T-helper 2 cell treated with Interferon-gamma antibody and Interleukin-4, amounts not matched to agents 100 ng/mL and 5 ng/mL, for 36 hours (primary cell): ENCODE measurements around the gene LAMTOR1. TPM values are rescaled to one million over a fixed set of nuclear protein-coding genes. Genes with fewer than 3 reads are reported as not detected.

Experiments used
- intact Hi-C: fragments of 100-400 bp; cut with micrococcal nuclease; formaldehyde crosslinking; loops from one replicate; pipeline ENCODE4 v1.15.1; 2023
- total RNA-seq: library from RNA; stranded (reverse); gene quantifications from 2 replicates; pipeline ENCODE4 v1.2.3, GENCODE V29; 2022

Gene LAMTOR1
- total RNA-seq, 1 donor from 2014 or later = 84.5 TPM

GRCh38 chr11:72084076-72084475 lies 19.0 kb downstream of the LAMTOR1 start:
- intact Hi-C loops = loop anchor here (10.0 kb wide), 1 partner anchor 299 kb away; no protein-coding TSS in a partner anchor

- intact Hi-C loops = loop anchor here (10.0 kb wide), 1 partner anchor 299 kb away; no protein-coding TSS in a partner anchor
These were observed 19.7 kb downstream of the LAMTOR1 start for GRCh38 chr11:72083414-72083813.

DNA sequence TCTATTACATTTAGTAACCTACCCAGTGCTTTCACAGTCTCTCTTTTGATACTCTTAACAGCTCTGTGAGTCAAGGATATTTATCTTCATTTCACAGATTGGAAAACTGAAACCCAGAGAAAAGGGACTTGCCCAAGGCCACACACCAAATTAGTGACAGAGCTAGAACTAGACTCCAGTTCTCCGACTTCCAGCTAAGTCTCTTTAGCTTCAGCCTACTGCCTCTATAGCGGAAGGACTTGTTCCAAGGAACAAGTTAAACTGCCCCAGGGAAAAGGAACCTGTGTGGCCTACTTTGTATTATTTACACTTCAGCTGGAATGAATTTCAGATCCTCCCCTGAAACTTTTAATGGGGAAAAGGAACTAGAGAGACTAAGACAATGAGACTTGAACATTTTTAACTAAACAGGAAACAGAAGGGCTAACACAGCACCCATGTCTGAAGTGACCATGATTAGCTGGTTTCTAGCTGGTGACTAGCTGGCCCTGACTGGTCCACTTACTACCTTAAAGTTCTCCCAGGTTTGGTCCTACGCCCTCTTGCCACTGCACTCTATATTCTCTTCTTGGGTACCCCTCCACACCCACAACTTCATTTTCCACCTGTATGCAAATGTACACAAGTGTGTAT lies 21.2 kb downstream of the LAMTOR1 start:
- intact Hi-C loops = loop anchor here (2.0 to 10.0 kb wide), 2 partner anchors 141 to 297 kb away; no protein-coding TSS in a partner anchor

DNA sequence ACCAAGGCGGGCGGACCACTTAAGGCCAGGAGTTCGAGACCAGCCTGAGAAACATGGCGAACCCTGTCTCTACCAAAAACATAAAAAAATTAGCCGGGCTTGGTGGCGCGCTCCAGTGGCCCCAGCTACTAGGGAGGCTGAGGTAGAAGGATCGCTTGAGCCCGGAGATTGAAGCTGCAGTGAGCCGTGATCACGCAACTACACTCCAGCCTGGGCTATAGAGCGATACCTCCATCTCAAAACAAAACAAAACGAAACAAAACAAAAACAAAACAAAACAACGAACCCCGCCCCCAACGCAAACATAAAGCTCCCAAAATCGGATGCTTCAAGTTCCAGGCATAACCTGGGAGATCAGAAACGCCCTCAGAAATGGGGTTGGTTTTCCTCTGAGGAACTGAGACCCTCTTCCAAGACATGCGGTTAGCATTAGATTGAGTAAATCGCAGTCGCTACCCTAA lies 21.9 kb downstream of the LAMTOR1 start:
- intact Hi-C loops = loop anchor here (2.0 to 10.0 kb wide), 2 partner anchors 142 to 296 kb away; no protein-coding TSS in a partner anchor

- intact Hi-C loops = loop anchor here (1.0 to 10.0 kb wide), 7 partner anchors 23 to 354 kb away; partner anchors contain the start of genes ANAPC15, CLPB, LAMTOR1 and XNDC1N
These were observed 22.5 kb downstream of the LAMTOR1 start, which contains the start of the genes LRRC51 and NUMA1 for GRCh38 chr11:72080326-72081183. LRRC51 (plus strand) TSS chr11:72080850; CDS start chr11:72089084, 8,234 bp downstream. NUMA1 (minus strand) TSS chr11:72080542; CDS start chr11:72035943, 44,599 bp downstream.

- intact Hi-C loops = loop anchor here (1.0 to 10.0 kb wide), 8 partner anchors 23 to 1297 kb away; partner anchors contain the start of genes ANAPC15, CLPB, LAMTOR1 and RELT
These were observed 23.2 kb downstream of the LAMTOR1 start for GRCh38 chr11:72079819-72080325.

DNA sequence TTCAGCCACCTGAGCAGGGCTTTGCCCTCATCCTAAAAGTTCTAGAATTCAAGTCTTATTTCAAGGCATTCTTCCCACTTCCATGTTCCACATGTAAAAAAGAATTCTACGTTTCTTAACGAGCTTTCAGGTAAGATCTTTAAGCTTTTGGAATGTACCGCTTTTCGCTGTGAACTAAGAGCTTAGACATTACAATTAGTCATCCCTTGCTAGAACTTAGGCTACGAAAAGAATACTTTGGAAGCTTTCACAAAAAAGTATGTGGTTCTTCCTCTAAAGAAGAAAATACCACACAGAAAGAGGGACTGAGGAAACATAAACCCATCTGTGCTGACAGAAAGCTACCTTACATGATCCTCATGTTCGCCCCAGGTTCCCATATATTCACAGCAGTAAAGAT lies 24.6 kb downstream of the LAMTOR1 start:
- intact Hi-C loops = loop anchor here (5.0 kb wide), 1 partner anchor 1299 kb away; the partner anchor contains the start of gene RELT

- intact Hi-C loops = loop anchor here (5.0 kb wide), 1 partner anchor 1302 kb away; the partner anchor contains the start of gene RELT
These were observed 27.3 kb downstream of the LAMTOR1 start for GRCh38 chr11:72075756-72076155.

DNA sequence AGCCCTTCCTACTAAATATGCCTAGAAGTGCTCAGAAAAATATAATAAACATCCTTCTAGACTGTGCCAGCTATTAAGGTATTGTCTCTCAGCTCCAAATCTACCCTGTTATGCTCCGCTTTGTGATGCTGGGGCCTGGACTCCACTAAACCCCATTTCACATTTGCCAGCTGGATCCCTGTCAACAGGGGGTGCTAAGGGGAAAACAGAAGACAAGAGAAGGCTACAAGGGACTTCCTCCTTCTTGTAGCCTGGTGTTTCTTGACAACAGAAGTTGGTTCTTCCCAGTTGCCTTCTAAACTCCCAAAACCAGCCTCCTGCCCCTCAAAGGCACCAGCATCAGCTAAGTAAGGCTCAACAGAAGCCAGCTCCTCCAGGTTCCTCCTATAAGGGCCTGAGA lies 28.0 kb downstream of the LAMTOR1 start:
- intact Hi-C loops = loop anchor here (5.0 kb wide), 1 partner anchor 1302 kb away; the partner anchor contains the start of gene RELT

GRCh38 chr11:72072348-72072747 lies 30.7 kb downstream of the LAMTOR1 start:
- intact Hi-C loops = no loop called here

- intact Hi-C loops = no loop called here
These were observed 32.6 kb downstream of the LAMTOR1 start for GRCh38 chr11:72070491-72070890.

- intact Hi-C loops = no loop called here
These were observed 33.3 kb downstream of the LAMTOR1 start for GRCh38 chr11:72069787-72070251.

DNA sequence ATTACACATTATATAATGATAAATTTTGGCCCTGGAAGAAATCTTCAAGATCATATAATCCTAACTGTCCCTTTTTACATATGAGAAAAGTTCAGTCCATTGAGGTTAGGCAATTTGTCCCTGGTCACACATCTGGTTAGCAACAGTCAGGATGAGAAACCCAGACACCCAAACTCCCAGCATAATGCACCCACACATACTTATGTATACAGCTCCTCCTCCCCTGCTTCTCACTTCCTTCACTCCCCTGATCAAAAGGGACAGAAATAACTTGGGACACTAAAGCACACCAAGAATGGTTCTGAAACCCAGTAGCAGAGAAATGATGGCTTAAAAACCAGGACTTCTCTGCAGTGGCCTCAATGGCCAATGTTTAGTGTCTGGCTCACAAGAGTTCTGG lies 33.9 kb downstream of the LAMTOR1 start:
- intact Hi-C loops = no loop called here

DNA sequence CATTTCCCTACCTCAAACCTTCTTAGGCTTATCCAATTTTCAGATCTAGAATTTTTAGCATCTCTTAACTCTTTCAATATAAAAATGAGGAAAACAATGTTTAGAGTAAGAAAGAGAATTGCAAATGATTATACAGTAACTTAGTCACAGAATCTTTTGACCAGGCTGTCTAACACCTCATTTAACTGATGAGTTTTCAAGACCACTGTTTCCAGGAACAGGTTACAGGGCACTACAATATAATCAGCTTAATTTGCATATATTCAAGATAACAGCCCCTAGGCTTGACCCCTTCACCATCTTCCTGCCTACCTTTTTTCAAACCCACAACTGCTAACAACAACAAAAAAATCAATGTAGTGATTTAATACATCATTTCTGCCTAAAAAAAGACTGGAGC lies 35.4 kb downstream of the LAMTOR1 start:
- intact Hi-C loops = no loop called here

GRCh38 chr11:72067266-72067665 lies 35.8 kb downstream of the LAMTOR1 start:
- intact Hi-C loops = no loop called here

GRCh38 chr11:72066855-72067254 lies 36.2 kb downstream of the LAMTOR1 start:
- intact Hi-C loops = no loop called here

DNA sequence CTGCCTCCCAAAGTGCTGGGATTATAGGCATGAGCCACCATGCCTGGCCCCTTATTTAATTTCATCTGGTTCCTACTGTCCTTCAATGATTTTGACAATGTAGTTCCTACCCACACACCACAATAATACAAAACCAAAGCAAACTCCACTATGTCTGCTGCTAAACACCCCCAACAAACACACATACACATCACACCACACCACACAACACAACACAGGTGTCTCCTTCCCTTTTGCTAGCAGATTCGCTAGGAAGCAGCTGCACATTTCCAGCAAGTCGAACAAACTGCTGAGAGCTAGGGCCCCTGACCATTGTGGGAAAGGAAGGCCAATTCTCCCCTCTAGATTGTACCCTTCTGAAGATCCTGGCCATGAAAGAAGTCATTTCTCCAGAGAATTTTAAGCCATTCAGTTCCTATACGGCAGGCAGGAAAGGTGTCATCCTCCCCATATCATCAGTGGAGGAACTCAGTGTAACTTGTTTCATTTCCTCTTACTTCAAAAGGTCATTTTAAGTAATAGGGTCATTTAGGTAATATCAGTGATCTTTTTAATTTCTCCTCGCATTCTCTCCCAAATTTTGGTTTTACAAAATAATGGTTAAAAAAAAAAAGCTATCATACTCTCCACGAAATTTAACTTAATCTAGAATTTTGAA lies 41.2 kb downstream of the LAMTOR1 start:
- intact Hi-C loops = no loop called here

DNA sequence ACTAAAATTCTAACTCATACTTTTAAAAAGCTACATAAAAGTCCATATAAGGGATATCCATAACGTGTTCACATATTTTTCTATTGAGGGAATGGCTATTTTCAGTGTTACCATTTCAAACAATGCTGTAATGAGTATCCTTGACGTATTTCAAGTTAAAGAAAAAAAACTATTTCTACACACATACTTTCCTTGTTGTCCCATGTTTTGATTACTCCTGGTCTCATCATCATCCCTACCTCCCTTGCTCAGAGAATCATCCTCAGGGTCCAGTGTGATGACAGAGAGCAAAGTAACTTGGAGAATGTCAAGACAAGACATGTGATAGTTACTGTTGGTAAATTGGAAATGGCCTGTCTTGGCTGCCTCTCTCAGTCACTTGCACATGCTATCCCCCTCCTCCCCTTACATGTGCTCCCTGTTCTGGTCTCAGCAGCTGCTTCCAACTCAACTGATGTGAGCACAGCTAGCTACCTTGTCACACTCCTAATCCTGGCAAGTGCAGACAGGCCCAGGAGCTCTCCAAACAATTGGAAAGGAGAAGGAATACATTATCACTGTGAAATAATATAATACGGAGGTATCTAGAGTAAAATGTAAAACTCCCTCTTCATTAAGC lies 44.6 kb downstream of the LAMTOR1 start:
- intact Hi-C loops = no loop called here

DNA sequence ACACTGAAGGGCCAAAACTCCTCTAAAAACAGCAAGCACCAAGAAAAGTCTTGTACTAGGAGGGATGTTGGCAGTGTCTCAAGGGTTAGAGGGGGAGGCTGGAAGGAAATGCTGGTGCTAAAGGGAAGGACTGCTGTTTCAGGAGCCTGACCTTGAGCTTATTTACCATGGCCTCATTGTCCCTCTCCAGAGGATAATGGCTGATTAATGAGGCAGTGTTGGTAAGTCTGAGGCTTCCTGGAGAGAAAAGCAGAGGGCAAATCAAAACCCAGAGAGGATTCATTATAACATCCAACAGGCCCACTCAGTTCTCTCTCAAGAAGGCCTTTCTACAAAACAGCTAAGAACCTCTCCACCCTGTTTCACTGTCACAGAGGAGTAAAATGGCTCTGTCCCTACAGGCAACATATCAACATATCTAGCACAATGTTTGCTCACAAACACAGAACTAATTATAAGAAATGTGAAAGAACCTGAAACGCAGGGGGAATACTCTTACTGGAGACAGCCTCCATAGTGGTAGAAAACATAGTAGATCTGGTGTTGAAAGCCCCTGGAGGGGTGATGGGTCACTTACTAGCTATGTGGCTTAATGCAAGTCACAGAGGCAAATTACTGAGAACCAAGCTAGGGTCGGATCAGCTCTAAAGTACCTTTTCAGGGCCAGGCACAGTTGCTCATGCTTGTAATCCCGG lies 54.2 kb downstream of the LAMTOR1 start:
- intact Hi-C loops = no loop called here
